ENCODE results near the gene ALK.

GRCh38 chr2:29761278-29761677 lies 160.1 kb downstream of the ALK start:
- TF ChIP-seq CTCF (IDR thresholded peaks at IDR 0.05; ENCODE audit: low read length) (no peak), EZH2 (optimal IDR thresholded peaks at IDR 0.05; ENCODE audit: low read depth, low read length) (no peak)
